Caco-2 (cell line): ENCODE measurements around the gene AQP6. TPM values are rescaled to one million over a fixed set of nuclear protein-coding genes. Genes with fewer than 3 reads are reported as not detected.

ENCODE experiments used
- BruUV-seq: library from RNA; stranded (reverse); fragments of 400-500 nt; replicated peaks from 2 replicates; lab custom pipeline; 2021; lab: Mats Ljungman, UMichigan
- CTCF ChIA-PET: fragments of 300-600 bp; sonication (Branson Sonifier 250); formaldehyde crosslinking; loops from one replicate; lab custom pipeline; 2022; ENCODE audit warnings: antibody characterized with exemption; lab: Charles Lee
- POLR2A ChIA-PET: fragments of 300-600 bp; sonication (Branson Sonifier 250); formaldehyde crosslinking; loops from one replicate; lab custom pipeline; 2022; ENCODE audit warnings: antibody characterized with exemption; lab: Charles Lee
- DNase-seq, 2 experiments: peaks; one replicate each; pipeline versions ENCODE4 v3.0.0 to v3.0.0-alpha.2; 2020 to 2022
- H3K27me3 ChIP-seq: replicated peaks from 2 replicates; pipeline ENCODE4 v1.6.0; 2011; ENCODE audit warnings: low read length; ENCODE audit not compliant: control insufficient read depth, insufficient read depth
- H3K36me3 ChIP-seq: 2 replicates; pipeline ENCODE4 v1.5.1; 2011; ENCODE audit warnings: low read length; ENCODE audit not compliant: control insufficient read depth, insufficient read depth
- H3K4me1 ChIP-seq: fragments of 250-450 bp; sonication (Bioruptor Pico); 2 replicates; pipeline ENCODE4 v1.5.1; 2020; ENCODE audit warnings: mild to moderate bottlenecking
- H3K4me3 ChIP-seq: 2 replicates; pipeline ENCODE4 v1.5.1; 2011; ENCODE audit warnings: low read depth, mild to moderate bottlenecking, control low read depth, low read length
- H3K9me3 ChIP-seq: fragments of 250-450 bp; sonication (Bioruptor Pico); 2 replicates; pipeline ENCODE4 v1.5.1; 2020; ENCODE audit warnings: mild to moderate bottlenecking, moderate library complexity
- H3K27ac Mint-ChIP-seq: one replicate; pipeline ENCODE4 v1.8.0; 2022; ENCODE audit warnings: mixed read lengths; ENCODE audit not compliant: unreplicated experiment
- H3K27me3 Mint-ChIP-seq: one replicate; pipeline ENCODE4 v1.8.0; 2022; ENCODE audit warnings: mixed read lengths; ENCODE audit not compliant: insufficient read depth, unreplicated experiment
- H3K36me3 Mint-ChIP-seq: one replicate; pipeline ENCODE4 v1.8.0; 2022; ENCODE audit warnings: mild to moderate bottlenecking, mixed read lengths; ENCODE audit not compliant: insufficient read depth, unreplicated experiment
- H3K4me1 Mint-ChIP-seq: one replicate; pipeline ENCODE4 v1.8.0; 2022; ENCODE audit warnings: low read depth, mixed read lengths; ENCODE audit not compliant: unreplicated experiment
- H3K4me3 Mint-ChIP-seq: one replicate; pipeline ENCODE4 v1.8.0; 2022; ENCODE audit warnings: mild to moderate bottlenecking, moderate library complexity, mixed read lengths; ENCODE audit not compliant: unreplicated experiment
- H3K9me3 Mint-ChIP-seq: one replicate; pipeline ENCODE4 v1.8.0; 2022; ENCODE audit warnings: mixed read lengths; ENCODE audit not compliant: unreplicated experiment
- CTCF ChIP-seq, 2 experiments: fragments of 200-600 bp in 1 of 2; IDR thresholded peaks; 1 replicate in 1 of 2; 2 replicates in 1 of 2; pipeline versions ENCODE4 v1.5.1 to v1.8.0; 2011 to 2022; ENCODE audit warnings: antibody characterized with exemption in 1 of 2, control low read depth in 1 of 2, inconsistent platforms in 1 of 2, low read depth in 1 of 2, low read length in 1 of 2, mild to moderate bottlenecking in 1 of 2, moderate library complexity in 1 of 2; ENCODE audit not compliant: insufficient read depth in 1 of 2, severe bottlenecking in 1 of 2, unreplicated experiment in 1 of 2
- intact Hi-C: fragments of 100-400 bp; cut with micrococcal nuclease; formaldehyde crosslinking; loops from one replicate; pipeline ENCODE4 v1.10.0; 2022; ENCODE audit not compliant: unreplicated experiment
- total RNA-seq: library from RNA; stranded (reverse); gene quantifications from 2 replicates; pipeline ENCODE4 v1.2.3, GENCODE V29; 2022

AQP6 gene
- total RNA-seq, 1 experiment from 2014 or later = not detected

GRCh38 chr12:49934505-49934904, 38.2 kb upstream of the AQP6 start:
- no TSS peak for BruUV-seq
- DNase-seq = no peak
- no peak for TF ChIP-seq CTCF (IDR thresholded peaks at IDR 0.05; ENCODE audit: insufficient read depth in 1 of 2, low read depth in 1 of 2, low read length in 1 of 2, severe bottlenecking in 1 of 2, unreplicated experiment in 1 of 2)
- Mint-ChIP-seq H3K9me3 (no peaks in the 10 kb centered on the region), H3K36me3 (no peaks in the 10 kb centered on the region), H3K27me3 (no peaks in the 10 kb centered on the region), H3K4me3 (no peak overlapping the region), H3K27ac (no peak overlapping the region), H3K4me1 (no peaks in the 10 kb centered on the region)
- Histone ChIP-seq H3K36me3 (no peaks in the 10 kb centered on the region), H3K4me1 (no peaks in the 10 kb centered on the region; the same call in 1 of the 2 replicates), H3K4me3 (no peak overlapping the region), H3K9me3 (no peaks in the 10 kb centered on the region), H3K27me3 (no peaks in the 10 kb centered on the region)
- intact Hi-C loops = no loop called here
- ChIA-PET CTCF (no interaction called here), POLR2A (no interaction called here)

GRCh38 chr12:49936925-49937324, 35.8 kb upstream of the AQP6 start:
- Histone ChIP-seq H3K36me3 (no peaks in the 10 kb centered on the region), H3K27me3 (no peaks in the 10 kb centered on the region), H3K4me3 (no peak overlapping the region), H3K4me1 (no peaks in the 10 kb centered on the region; the same call in none of the 2 replicates), H3K9me3 (no peaks in the 10 kb centered on the region)
- POLR2A ChIA-PET = no interaction called here
- Mint-ChIP-seq H3K4me1 (no peaks in the 10 kb centered on the region), H3K27me3 (no peaks in the 10 kb centered on the region), H3K4me3 (no peak overlapping the region), H3K36me3 (peaks cover 5% of the 10 kb centered on the region), H3K27ac (no peak overlapping the region), H3K9me3 (no peaks in the 10 kb centered on the region)
- CTCF ChIA-PET = interaction anchor here (0.7 to 0.9 kb wide), 2 partner anchors 51 to 133 kb away, joined by 3 to 4 read pairs; no protein-coding TSS in a partner anchor
- no TSS peak for BruUV-seq
- no peak for DNase-seq
- intact Hi-C loops = no loop called here
- TF ChIP-seq CTCF (IDR thresholded peaks at IDR 0.05; ENCODE audit: insufficient read depth in 1 of 2, low read depth in 1 of 2, low read length in 1 of 2, severe bottlenecking in 1 of 2, unreplicated experiment in 1 of 2) = no peak

- no peak overlapping the region for H3K4me3 ChIP-seq
- ChIA-PET CTCF (interaction anchor here (0.7 to 0.9 kb wide), 2 partner anchors 37 to 133 kb away, joined by 3 read pairs; no protein-coding TSS in a partner anchor), POLR2A (no interaction called here)
- no peak for DNase-seq
- no peak overlapping the region for H3K4me3 Mint-ChIP-seq
- no TSS peak for BruUV-seq
- no peaks in the 10 kb centered on the region for H3K27me3 Mint-ChIP-seq
- H3K36me3 ChIP-seq = no peaks in the 10 kb centered on the region
- H3K27ac Mint-ChIP-seq = no peak overlapping the region
- no peaks in the 10 kb centered on the region for H3K4me1 Mint-ChIP-seq
- H3K4me1 ChIP-seq = no peaks in the 10 kb centered on the region; the same call in none of the 2 replicates
- H3K36me3 Mint-ChIP-seq = peaks cover 5% of the 10 kb centered on the region
- no peaks in the 10 kb centered on the region for H3K9me3 Mint-ChIP-seq
- H3K27me3 ChIP-seq = no peaks in the 10 kb centered on the region
- TF ChIP-seq CTCF (IDR thresholded peaks at IDR 0.05; ENCODE audit: insufficient read depth in 1 of 2, low read depth in 1 of 2, low read length in 1 of 2, severe bottlenecking in 1 of 2, unreplicated experiment in 1 of 2) = no peak
- intact Hi-C loops = no loop called here
- no peaks in the 10 kb centered on the region for H3K9me3 ChIP-seq
Observed at GRCh38 chr12:49937639-49938300, 35.0 kb upstream of the AQP6 start.
